Heart left ventricle (tissue), 13 donors: ENCODE measurements around the gene SH2D3C.

ENCODE experiments used
- CTCF ChIP-seq, 12 donors: fragments of 200-600 bp; sonication (generic) in 4 of 12; IDR thresholded peaks; one replicate each; pipeline versions ENCODE4 v1.5.0 to v1.8.0; 2018 to 2022; ENCODE audit warnings: antibody characterized with exemption in 12 of 12, mild to moderate bottlenecking in 5 of 12
- POLR2A ChIP-seq, 2 donors: fragments of 450-650 bp; IDR thresholded peaks; one replicate each; pipeline ENCODE4 v1.6.1; 2017; ENCODE audit warnings: antibody characterized with exemption in 2 of 2, mild to moderate bottlenecking in 2 of 2, moderate library complexity in 2 of 2
- donor health status: ischemic (EF 13 %, LVEDD 7.1; RV severe dilation, severe dysfunction).
- donor health status: DM: no; HTN: yes; CAD: no.
- donor health status: DM: no; HTN: no; CAD: no.
- donor health status: ischemic (EF 25% LVEDD 6.9; RV normal size, moderate dysfunction).
- donor health status: ischemic (EF 25% LVEDD 5.7; RV mildly dilated, moderate dysfunction).
- donor health status: ischemic (EF 35%, LVEDD 5.7; RV mildly dilated, moderate dysfunction).
- donor health status: nonischemic (EF 11% LVEDD 7.7; RV severe dilation, severe dysfunction).
- donor health status: DM: yes; HTN: yes; CAD: no.
- donor health status: PGD.
- donor health status: ischemic (EF 29% LVEDD 5.4; RV normal size, mild dysfunction).
- donor health status: nonischemic (EF 23%, LVEDD 6.1; RV moderate dilation, normal function).

GRCh38 chr9:127700594-127701255 is 77.7 kb downstream of the SH2D3C start:
- TF ChIP-seq CTCF (IDR thresholded peaks at IDR 0.05) (no peak), POLR2A (IDR thresholded peaks at IDR 0.05) (no peak)
